ENCODE measurements around the gene CCDC27.

DNA sequence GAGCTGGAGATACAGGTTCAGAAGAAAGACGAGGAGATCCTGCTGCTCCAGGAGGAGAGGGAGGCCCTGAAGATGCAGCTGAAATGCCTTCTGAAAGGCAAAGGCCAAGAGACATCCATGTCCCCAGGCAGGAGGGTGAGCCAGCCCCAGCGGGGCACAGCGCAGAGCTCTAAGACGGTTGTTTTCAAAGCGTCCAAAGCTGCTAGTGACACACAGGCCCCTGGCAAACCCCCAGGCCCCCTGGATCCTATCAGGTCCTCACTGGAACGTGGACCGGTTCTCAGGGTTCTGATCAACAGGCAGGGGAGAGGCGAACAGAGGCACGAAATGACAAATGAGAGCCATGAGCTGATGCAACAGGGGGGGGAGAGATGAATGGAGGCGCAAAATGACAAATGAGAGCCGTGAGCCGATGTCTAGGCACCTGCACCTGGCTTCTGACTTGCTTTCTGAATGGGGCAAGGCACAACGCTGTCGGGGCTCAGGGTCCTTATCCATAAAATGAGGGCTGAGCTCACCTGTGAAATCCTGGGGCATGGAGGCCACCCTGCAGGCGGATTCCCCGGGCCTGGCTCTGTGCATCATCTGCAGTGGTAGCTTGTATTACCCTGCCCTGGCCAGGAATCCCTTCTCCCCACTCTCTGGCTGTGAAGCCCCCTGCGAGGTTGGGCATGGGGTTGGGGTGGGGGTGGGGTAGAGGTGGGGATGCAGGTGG is 9.2 kb downstream of the CCDC27 start:
- TF ChIP-seq, protein P1, sequence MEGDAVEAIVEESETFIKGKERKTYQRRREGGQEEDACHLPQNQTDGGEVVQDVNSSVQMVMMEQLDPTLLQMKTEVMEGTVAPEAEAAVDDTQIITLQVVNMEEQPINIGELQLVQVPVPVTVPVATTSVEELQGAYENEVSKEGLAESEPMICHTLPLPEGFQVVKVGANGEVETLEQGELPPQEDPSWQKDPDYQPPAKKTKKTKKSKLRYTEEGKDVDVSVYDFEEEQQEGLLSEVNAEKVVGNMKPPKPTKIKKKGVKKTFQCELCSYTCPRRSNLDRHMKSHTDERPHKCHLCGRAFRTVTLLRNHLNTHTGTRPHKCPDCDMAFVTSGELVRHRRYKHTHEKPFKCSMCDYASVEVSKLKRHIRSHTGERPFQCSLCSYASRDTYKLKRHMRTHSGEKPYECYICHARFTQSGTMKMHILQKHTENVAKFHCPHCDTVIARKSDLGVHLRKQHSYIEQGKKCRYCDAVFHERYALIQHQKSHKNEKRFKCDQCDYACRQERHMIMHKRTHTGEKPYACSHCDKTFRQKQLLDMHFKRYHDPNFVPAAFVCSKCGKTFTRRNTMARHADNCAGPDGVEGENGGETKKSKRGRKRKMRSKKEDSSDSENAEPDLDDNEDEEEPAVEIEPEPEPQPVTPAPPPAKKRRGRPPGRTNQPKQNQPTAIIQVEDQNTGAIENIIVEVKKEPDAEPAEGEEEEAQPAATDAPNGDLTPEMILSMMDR (IDR thresholded peaks at IDR 0.05): no peak
- TF ChIP-seq POLR2A (IDR thresholded peaks at IDR 0.05): no peak
